ENCODE data around the gene JPH4. TPM values are rescaled to one million over a fixed set of nuclear protein-coding genes. Genes with fewer than 3 reads are reported as not detected.

The JPH4 gene
- total and polyA plus RNA-seq, 2 of the 8 experiments (the other 6 are each of a cell fraction or from before 2014, with no cell fraction given): 23.9 to 46.7 TPM

DNA sequence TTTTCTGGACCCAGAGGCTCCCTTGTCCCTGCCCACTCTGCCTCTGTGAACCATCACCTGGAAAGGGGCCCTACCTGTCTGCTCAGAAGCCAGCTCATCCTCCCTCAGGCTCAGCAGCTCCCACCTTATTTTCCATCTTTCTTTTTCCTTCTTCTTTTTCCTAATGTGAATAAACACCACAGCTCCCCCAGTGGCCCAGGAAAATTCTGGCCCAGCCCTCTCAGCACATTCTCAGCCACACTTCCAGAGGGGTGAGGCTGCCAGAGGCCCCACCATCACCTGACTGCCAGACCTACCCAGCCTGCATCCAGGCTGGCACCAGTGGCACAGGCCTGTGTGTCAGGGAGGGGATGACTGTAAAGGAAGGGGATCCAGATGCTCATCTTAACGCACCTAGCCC is 50.0 kb downstream of the JPH4 start (continued):
- TF ChIP-seq RBBP5 (IDR thresholded peaks at IDR 0.05; ENCODE audit: borderline replicate concordance, low read depth, low read length) (no peak), RFX5 (IDR thresholded peaks at IDR 0.05; ENCODE audit: borderline replicate concordance, low read depth, low read length) (no peak), CBX5 (IDR thresholded peaks at IDR 0.05; ENCODE audit: low read depth, low read length) (no peak), RAD21 (IDR thresholded peaks at IDR 0.05 in 1 of 2, conservative IDR thresholded peaks at IDR 0.05 in 1 of 2; ENCODE audit: low read depth in 2 of 2, low read length in 2 of 2) (peak; percentile 34 to 50; a peak in 3 of 4 replicates), SIRT6 (IDR thresholded peaks at IDR 0.05; ENCODE audit: low read length) (no peak), SAP30 (IDR thresholded peaks at IDR 0.05; ENCODE audit: insufficient read depth, insufficient replicate concordance, low read length) (no peak), TEAD4 (IDR thresholded peaks at IDR 0.05; ENCODE audit: low read depth, low read length) (no peak), SIX5 (IDR thresholded peaks at IDR 0.05; ENCODE audit: low read depth, low read length) (no peak), CTBP2 (IDR thresholded peaks at IDR 0.05; ENCODE audit: borderline replicate concordance, insufficient read depth, insufficient read length, low read length) (no peak), JUND (IDR thresholded peaks at IDR 0.05; ENCODE audit: low read length) (no peak), RXRA (IDR thresholded peaks at IDR 0.05; ENCODE audit: insufficient read depth, low read depth, low read length) (no peak), YY1 (IDR thresholded peaks at IDR 0.05; ENCODE audit: low read depth, low read length) (no peak), RNF2 (IDR thresholded peaks at IDR 0.05; ENCODE audit: borderline replicate concordance, low read depth, low read length, missing control alignments, poor library complexity, severe bottlenecking) (no peak), CBX8 (IDR thresholded peaks at IDR 0.05; ENCODE audit: borderline replicate concordance, low read depth, low read length) (no peak), GABPA (IDR thresholded peaks at IDR 0.05; ENCODE audit: borderline replicate concordance, insufficient read depth, low read length) (no peak), TAF1 (IDR thresholded peaks at IDR 0.05; ENCODE audit: low read depth, low read length) (peak; percentile 24; the same call in 1 of the 2 replicates), MAFK (IDR thresholded peaks at IDR 0.05; ENCODE audit: low read depth, low read length) (no peak)
- TF ChIP-seq, protein P1, sequence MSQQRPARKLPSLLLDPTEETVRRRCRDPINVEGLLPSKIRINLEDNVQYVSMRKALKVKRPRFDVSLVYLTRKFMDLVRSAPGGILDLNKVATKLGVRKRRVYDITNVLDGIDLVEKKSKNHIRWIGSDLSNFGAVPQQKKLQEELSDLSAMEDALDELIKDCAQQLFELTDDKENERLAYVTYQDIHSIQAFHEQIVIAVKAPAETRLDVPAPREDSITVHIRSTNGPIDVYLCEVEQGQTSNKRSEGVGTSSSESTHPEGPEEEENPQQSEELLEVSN (IDR thresholded peaks at IDR 0.05): no peak
- TF ChIP-seq, protein P2, sequence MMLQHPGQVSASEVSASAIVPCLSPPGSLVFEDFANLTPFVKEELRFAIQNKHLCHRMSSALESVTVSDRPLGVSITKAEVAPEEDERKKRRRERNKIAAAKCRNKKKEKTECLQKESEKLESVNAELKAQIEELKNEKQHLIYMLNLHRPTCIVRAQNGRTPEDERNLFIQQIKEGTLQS (IDR thresholded peaks at IDR 0.05; ENCODE audit: insufficient read depth, low read depth, low read length): no peak

Data from H1 (cell line).